ENCODE data around the gene ZNF644.
"Not testable (repeated sequence)": the region's sequence is repeated elsewhere in the genome, so short reads cannot be mapped to it uniquely, and the experiment has no call there.

DNA sequence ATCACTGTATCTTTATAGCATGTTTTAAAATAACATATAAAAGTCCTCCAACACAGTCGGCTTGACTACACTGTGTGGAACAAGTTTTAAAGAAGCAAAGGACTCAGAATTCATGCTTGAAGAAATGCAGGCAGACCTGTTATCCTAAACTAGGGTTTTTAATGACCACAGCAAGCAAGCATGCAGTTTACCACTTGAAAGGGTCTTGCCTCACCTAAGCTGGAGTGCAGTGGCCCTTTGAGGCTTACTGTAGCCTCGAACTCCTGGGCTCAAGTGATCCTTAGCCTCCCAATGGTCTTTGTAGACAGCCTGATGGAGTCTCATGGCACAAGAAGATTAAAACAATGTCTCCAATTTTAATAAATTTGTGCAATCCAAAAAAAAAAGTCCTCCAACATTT, 27.7 kb upstream of the ZNF644 start:
- TF ChIP-seq, protein P1, sequence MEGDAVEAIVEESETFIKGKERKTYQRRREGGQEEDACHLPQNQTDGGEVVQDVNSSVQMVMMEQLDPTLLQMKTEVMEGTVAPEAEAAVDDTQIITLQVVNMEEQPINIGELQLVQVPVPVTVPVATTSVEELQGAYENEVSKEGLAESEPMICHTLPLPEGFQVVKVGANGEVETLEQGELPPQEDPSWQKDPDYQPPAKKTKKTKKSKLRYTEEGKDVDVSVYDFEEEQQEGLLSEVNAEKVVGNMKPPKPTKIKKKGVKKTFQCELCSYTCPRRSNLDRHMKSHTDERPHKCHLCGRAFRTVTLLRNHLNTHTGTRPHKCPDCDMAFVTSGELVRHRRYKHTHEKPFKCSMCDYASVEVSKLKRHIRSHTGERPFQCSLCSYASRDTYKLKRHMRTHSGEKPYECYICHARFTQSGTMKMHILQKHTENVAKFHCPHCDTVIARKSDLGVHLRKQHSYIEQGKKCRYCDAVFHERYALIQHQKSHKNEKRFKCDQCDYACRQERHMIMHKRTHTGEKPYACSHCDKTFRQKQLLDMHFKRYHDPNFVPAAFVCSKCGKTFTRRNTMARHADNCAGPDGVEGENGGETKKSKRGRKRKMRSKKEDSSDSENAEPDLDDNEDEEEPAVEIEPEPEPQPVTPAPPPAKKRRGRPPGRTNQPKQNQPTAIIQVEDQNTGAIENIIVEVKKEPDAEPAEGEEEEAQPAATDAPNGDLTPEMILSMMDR (IDR thresholded peaks at IDR 0.05; ENCODE audit: low read depth, low read length, poor library complexity, severe bottlenecking): not testable (repeated sequence)
- not testable (repeated sequence) for TF ChIP-seq EZH2phosphoT487 (IDR thresholded peaks at IDR 0.05; ENCODE audit: borderline replicate concordance, low read length)

Data from DOHH2 (cell line).